HEK293 (cell line): Measurements from ENCODE around the gene BEND4.

ENCODE experiments used
- IKZF3 ChIP-seq: fragments of 450-650 bp; IDR thresholded peaks from 2 replicates; pipeline ENCODE4 v1.5.0; 2018; ENCODE audit warnings: missing biosample characterization, mild to moderate bottlenecking, missing genetic modification characterization, moderate library complexity
- KLF8 ChIP-seq: fragments of 450-650 bp; formaldehyde crosslinking; IDR thresholded peaks from 2 replicates; pipeline ENCODE4 v1.5.1; 2016; ENCODE audit warnings: missing biosample characterization, missing genetic modification characterization
- SCRT1 ChIP-seq: fragments of 450-650 bp; formaldehyde crosslinking; IDR thresholded peaks from 2 replicates; pipeline ENCODE4 v1.5.1; 2016; ENCODE audit warnings: missing biosample characterization, missing genetic modification characterization, borderline replicate concordance
- YY2 ChIP-seq: fragments of 450-650 bp; formaldehyde crosslinking; IDR thresholded peaks from 2 replicates; pipeline ENCODE4 v1.5.1; 2016; ENCODE audit warnings: missing biosample characterization, missing genetic modification characterization
- ZBTB21 ChIP-seq: fragments of 450-650 bp; formaldehyde crosslinking; IDR thresholded peaks from 2 replicates; pipeline ENCODE4 v1.5.1; 2017; ENCODE audit warnings: missing biosample characterization, missing genetic modification characterization
- ZFHX2 ChIP-seq: fragments of 450-650 bp; formaldehyde crosslinking; conservative IDR thresholded peaks from 2 replicates; pipeline ENCODE4 v1.5.1; 2016; ENCODE audit warnings: missing biosample characterization, missing genetic modification characterization
- ZFP37 ChIP-seq: fragments of 450-650 bp; formaldehyde crosslinking; IDR thresholded peaks from 2 replicates; pipeline ENCODE4 v1.5.1; 2016; ENCODE audit warnings: missing biosample characterization, missing genetic modification characterization
- ZIC2 ChIP-seq: fragments of 450-650 bp; formaldehyde crosslinking; IDR thresholded peaks from 2 replicates; pipeline ENCODE4 v1.5.1; 2016; ENCODE audit warnings: missing biosample characterization, missing genetic modification characterization
- ZNF114 ChIP-seq: fragments of 450-650 bp; formaldehyde crosslinking; IDR thresholded peaks from 2 replicates; pipeline ENCODE4 v1.5.0; 2017; ENCODE audit warnings: missing biosample characterization, missing genetic modification characterization
- ZNF174 ChIP-seq: fragments of 450-650 bp; formaldehyde crosslinking; IDR thresholded peaks from 2 replicates; pipeline ENCODE4 v1.5.0; 2017; ENCODE audit warnings: missing biosample characterization, mild to moderate bottlenecking, missing genetic modification characterization
- ZNF239 ChIP-seq: fragments of 450-650 bp; formaldehyde crosslinking; IDR thresholded peaks from 2 replicates; pipeline ENCODE4 v1.5.1; 2016; ENCODE audit warnings: missing biosample characterization, missing genetic modification characterization
- ZNF266 ChIP-seq: fragments of 450-650 bp; formaldehyde crosslinking; IDR thresholded peaks from 2 replicates; pipeline ENCODE4 v1.5.1; 2016; ENCODE audit warnings: missing biosample characterization, missing genetic modification characterization, low read depth
- ZNF366 ChIP-seq: fragments of 450-650 bp; formaldehyde crosslinking; conservative IDR thresholded peaks from 2 replicates; pipeline ENCODE4 v1.5.1; 2016; ENCODE audit warnings: missing biosample characterization, missing genetic modification characterization
- ZNF391 ChIP-seq: fragments of 450-650 bp; formaldehyde crosslinking; IDR thresholded peaks from 2 replicates; pipeline ENCODE4 v1.5.1; 2016; ENCODE audit warnings: low read depth, missing biosample characterization, missing genetic modification characterization, borderline replicate concordance
- ZNF433 ChIP-seq: fragments of 450-650 bp; formaldehyde crosslinking; IDR thresholded peaks from 2 replicates; pipeline ENCODE4 v1.5.1; 2016; ENCODE audit warnings: missing biosample characterization, missing genetic modification characterization, low read depth
- ZNF48 ChIP-seq: fragments of 450-650 bp; formaldehyde crosslinking; IDR thresholded peaks from 2 replicates; pipeline ENCODE4 v1.5.1; 2016; ENCODE audit warnings: missing biosample characterization, missing genetic modification characterization
- ZNF514 ChIP-seq: fragments of 450-650 bp; formaldehyde crosslinking; IDR thresholded peaks from 2 replicates; pipeline ENCODE4 v1.5.1; 2016; ENCODE audit warnings: missing biosample characterization, missing genetic modification characterization
- ZNF530 ChIP-seq: fragments of 450-650 bp; formaldehyde crosslinking; IDR thresholded peaks from 2 replicates; pipeline ENCODE4 v1.5.1; 2016; ENCODE audit warnings: low read depth, missing biosample characterization, missing genetic modification characterization
- ZNF596 ChIP-seq: fragments of 450-650 bp; IDR thresholded peaks from 2 replicates; pipeline ENCODE4 v1.5.0; 2018; ENCODE audit warnings: missing biosample characterization, mild to moderate bottlenecking, missing genetic modification characterization, moderate library complexity
- ZNF600 ChIP-seq: fragments of 450-650 bp; formaldehyde crosslinking; IDR thresholded peaks from 2 replicates; pipeline ENCODE4 v1.5.1; 2016; ENCODE audit warnings: missing biosample characterization, missing genetic modification characterization
- ZNF610 ChIP-seq: fragments of 450-650 bp; formaldehyde crosslinking; IDR thresholded peaks from 2 replicates; pipeline ENCODE4 v1.5.1; 2016; ENCODE audit warnings: missing biosample characterization, missing genetic modification characterization, borderline replicate concordance
- ZNF623 ChIP-seq: fragments of 450-650 bp; formaldehyde crosslinking; IDR thresholded peaks from 2 replicates; pipeline ENCODE4 v1.5.1; 2016; ENCODE audit warnings: missing biosample characterization, missing genetic modification characterization
- ZNF660 ChIP-seq: fragments of 450-650 bp; IDR thresholded peaks from 2 replicates; pipeline ENCODE4 v1.5.1; 2018; ENCODE audit warnings: missing biosample characterization, mild to moderate bottlenecking, missing genetic modification characterization
- TF ChIP-seq, protein P1 (sequence below): fragments of 450-650 bp; formaldehyde crosslinking; IDR thresholded peaks from 2 replicates; pipeline ENCODE4 v1.5.1; 2017; ENCODE audit warnings: missing biosample characterization, missing genetic modification characterization
- TF ChIP-seq, protein P2 (sequence below): fragments of 450-650 bp; formaldehyde crosslinking; IDR thresholded peaks from 2 replicates; pipeline ENCODE4 v1.5.1; 2016; ENCODE audit warnings: missing biosample characterization, missing genetic modification characterization
- TF ChIP-seq, protein P3 (sequence below): fragments of 450-650 bp; formaldehyde crosslinking; IDR thresholded peaks from 2 replicates; pipeline ENCODE4 v1.5.1; 2017; ENCODE audit warnings: missing biosample characterization, missing genetic modification characterization
- TF ChIP-seq, protein P4 (sequence below): sonication (generic); formaldehyde crosslinking; IDR thresholded peaks from 2 replicates; pipeline ENCODE4 v1.8.1; 2022; ENCODE audit warnings: mild to moderate bottlenecking, moderate library complexity, missing genetic modification reagents
- TF ChIP-seq, protein P5 (sequence below): fragments of 450-650 bp; formaldehyde crosslinking; IDR thresholded peaks from 2 replicates; pipeline ENCODE4 v1.5.1; 2016; ENCODE audit warnings: missing biosample characterization, missing genetic modification characterization
- TF ChIP-seq, protein P6 (sequence below): fragments of 450-650 bp; formaldehyde crosslinking; IDR thresholded peaks from 2 replicates; pipeline ENCODE4 v1.5.1; 2016; ENCODE audit warnings: missing biosample characterization, missing genetic modification characterization, low read depth
- TF ChIP-seq, protein P7 (sequence below): fragments of 450-650 bp; formaldehyde crosslinking; IDR thresholded peaks from 2 replicates; pipeline ENCODE4 v1.5.1; 2017; ENCODE audit warnings: missing biosample characterization, missing genetic modification characterization

Gene BEND4

DNA sequence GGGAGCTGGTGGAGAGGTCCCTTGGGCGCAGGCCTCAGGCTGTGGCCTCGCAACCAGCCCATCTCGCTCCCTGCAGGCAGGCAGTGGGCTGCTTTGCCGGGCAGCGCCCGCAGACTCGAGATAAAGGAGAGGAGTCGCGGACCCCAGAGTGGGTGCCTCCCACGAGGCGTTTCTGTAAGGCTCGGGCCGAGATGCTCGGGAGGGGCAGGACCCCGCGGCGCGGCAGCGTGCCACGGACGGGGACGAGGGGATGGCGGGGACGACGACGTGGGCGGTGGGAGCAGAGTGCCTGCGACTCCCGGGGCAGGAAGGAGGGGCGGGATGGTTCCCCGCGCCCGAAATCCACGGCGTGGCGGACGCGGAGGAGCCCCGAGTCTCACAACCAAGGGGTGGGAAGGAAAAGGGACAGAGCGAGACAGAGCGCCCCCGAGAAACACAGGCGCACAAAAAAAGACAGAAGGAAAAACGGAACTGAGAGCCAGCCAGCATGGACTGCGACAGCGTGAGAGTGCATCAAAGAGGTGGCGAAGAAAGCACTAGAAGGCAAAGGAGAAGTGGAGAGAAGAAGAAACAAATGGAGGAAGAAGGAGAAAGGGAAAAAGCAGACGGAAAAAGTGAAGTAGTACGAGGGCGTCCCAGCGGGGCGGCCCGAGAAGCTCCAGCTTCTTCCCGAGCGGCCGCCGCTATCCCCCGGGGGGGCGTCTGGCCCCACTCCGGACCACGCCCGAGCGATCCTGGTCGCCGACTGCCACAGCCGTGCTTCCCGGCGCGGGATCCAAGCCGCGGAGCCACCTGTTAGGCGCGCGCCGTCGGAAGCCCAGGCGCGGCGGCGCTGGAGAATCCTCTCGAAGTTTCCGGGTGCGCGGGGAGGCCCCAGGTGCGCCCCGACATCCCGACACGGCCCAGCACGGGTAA is 1.5 kb downstream of the BEND4 start (continued):
- TF ChIP-seq ZNF660 (tag by site-specific recombination) = no peak
- no peak for TF ChIP-seq ZBTB21 (tag by site-specific recombination)
- peak; percentile 63; the same call in 1 of the 2 replicates for TF ChIP-seq SCRT1 (tag by site-specific recombination)
- no peak for TF ChIP-seq ZNF610 (tag by site-specific recombination)
- peak; percentile 40 for TF ChIP-seq ZIC2 (tag by site-specific recombination)
- TF ChIP-seq ZFP37 (tag by site-specific recombination) = no peak
- TF ChIP-seq ZNF174 (tag by site-specific recombination) = no peak
- TF ChIP-seq, protein P1, sequence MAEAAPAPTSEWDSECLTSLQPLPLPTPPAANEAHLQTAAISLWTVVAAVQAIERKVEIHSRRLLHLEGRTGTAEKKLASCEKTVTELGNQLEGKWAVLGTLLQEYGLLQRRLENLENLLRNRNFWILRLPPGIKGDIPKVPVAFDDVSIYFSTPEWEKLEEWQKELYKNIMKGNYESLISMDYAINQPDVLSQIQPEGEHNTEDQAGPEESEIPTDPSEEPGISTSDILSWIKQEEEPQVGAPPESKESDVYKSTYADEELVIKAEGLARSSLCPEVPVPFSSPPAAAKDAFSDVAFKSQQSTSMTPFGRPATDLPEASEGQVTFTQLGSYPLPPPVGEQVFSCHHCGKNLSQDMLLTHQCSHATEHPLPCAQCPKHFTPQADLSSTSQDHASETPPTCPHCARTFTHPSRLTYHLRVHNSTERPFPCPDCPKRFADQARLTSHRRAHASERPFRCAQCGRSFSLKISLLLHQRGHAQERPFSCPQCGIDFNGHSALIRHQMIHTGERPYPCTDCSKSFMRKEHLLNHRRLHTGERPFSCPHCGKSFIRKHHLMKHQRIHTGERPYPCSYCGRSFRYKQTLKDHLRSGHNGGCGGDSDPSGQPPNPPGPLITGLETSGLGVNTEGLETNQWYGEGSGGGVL = peak; percentile 25; the same call in 1 of the 2 replicates
- TF ChIP-seq, protein P2, sequence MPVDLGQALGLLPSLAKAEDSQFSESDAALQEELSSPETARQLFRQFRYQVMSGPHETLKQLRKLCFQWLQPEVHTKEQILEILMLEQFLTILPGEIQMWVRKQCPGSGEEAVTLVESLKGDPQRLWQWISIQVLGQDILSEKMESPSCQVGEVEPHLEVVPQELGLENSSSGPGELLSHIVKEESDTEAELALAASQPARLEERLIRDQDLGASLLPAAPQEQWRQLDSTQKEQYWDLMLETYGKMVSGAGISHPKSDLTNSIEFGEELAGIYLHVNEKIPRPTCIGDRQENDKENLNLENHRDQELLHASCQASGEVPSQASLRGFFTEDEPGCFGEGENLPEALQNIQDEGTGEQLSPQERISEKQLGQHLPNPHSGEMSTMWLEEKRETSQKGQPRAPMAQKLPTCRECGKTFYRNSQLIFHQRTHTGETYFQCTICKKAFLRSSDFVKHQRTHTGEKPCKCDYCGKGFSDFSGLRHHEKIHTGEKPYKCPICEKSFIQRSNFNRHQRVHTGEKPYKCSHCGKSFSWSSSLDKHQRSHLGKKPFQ (tag by site-specific recombination) = no peak
- no peak for TF ChIP-seq ZNF433 (tag by site-specific recombination)
- TF ChIP-seq, protein P3, sequence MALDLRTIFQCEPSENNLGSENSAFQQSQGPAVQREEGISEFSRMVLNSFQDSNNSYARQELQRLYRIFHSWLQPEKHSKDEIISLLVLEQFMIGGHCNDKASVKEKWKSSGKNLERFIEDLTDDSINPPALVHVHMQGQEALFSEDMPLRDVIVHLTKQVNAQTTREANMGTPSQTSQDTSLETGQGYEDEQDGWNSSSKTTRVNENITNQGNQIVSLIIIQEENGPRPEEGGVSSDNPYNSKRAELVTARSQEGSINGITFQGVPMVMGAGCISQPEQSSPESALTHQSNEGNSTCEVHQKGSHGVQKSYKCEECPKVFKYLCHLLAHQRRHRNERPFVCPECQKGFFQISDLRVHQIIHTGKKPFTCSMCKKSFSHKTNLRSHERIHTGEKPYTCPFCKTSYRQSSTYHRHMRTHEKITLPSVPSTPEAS (tag by site-specific recombination) = no peak
- no peak for TF ChIP-seq ZNF391 (tag by site-specific recombination)
- peak; percentile 83 for TF ChIP-seq ZNF366 (tag by site-specific recombination)
- TF ChIP-seq ZNF514 (tag by site-specific recombination) = no peak
- no peak for TF ChIP-seq ZNF623
- 0 out of 2 replicates have a peak, but pooled peaks have one; percentile 43 for TF ChIP-seq ZNF600
- no peak for TF ChIP-seq ZNF48
- no peak for TF ChIP-seq ZNF266 (tag by site-specific recombination)
- no peak; the same call in 1 of the 2 replicates for TF ChIP-seq KLF8 (tag by site-specific recombination)
- TF ChIP-seq ZNF596 = no peak
- TF ChIP-seq ZNF530 (tag by site-specific recombination) = no peak
- no peak for TF ChIP-seq ZNF114
- peak; percentile 79 for TF ChIP-seq ZFHX2 (tag by site-specific recombination)
- TF ChIP-seq, protein P4, sequence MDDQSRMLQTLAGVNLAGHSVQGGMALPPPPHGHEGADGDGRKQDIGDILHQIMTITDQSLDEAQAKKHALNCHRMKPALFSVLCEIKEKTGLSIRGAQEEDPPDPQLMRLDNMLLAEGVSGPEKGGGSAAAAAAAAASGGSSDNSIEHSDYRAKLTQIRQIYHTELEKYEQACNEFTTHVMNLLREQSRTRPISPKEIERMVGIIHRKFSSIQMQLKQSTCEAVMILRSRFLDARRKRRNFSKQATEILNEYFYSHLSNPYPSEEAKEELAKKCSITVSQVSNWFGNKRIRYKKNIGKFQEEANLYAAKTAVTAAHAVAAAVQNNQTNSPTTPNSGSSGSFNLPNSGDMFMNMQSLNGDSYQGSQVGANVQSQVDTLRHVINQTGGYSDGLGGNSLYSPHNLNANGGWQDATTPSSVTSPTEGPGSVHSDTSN = peak; percentile 32; the same call in 1 of the 2 replicates
- TF ChIP-seq, protein P5, sequence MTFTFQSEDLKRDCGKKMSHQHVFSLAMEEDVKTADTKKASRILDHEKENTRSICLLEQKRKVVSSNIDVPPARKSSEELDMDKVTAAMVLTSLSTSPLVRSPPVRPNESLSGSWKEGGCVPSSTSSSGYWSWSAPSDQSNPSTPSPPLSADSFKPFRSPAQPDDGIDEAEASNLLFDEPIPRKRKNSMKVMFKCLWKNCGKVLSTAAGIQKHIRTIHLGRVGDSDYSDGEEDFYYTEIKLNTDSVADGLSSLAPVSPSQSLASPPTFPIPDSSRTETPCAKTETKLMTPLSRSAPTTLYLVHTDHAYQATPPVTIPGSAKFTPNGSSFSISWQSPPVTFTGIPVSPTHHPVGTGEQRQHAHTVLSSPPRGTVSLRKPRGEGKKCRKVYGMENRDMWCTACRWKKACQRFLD (tag by site-specific recombination) = no peak
- TF ChIP-seq IKZF3 = 0 out of 2 replicates have a peak, but pooled peaks have one; percentile 24
- TF ChIP-seq, protein P6, sequence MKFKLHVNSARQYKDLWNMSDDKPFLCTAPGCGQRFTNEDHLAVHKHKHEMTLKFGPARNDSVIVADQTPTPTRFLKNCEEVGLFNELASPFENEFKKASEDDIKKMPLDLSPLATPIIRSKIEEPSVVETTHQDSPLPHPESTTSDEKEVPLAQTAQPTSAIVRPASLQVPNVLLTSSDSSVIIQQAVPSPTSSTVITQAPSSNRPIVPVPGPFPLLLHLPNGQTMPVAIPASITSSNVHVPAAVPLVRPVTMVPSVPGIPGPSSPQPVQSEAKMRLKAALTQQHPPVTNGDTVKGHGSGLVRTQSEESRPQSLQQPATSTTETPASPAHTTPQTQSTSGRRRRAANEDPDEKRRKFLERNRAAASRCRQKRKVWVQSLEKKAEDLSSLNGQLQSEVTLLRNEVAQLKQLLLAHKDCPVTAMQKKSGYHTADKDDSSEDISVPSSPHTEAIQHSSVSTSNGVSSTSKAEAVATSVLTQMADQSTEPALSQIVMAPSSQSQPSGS (tag by site-specific recombination) = no peak
- TF ChIP-seq YY2 = no peak
- no peak for TF ChIP-seq ZNF239
- TF ChIP-seq, protein P7, sequence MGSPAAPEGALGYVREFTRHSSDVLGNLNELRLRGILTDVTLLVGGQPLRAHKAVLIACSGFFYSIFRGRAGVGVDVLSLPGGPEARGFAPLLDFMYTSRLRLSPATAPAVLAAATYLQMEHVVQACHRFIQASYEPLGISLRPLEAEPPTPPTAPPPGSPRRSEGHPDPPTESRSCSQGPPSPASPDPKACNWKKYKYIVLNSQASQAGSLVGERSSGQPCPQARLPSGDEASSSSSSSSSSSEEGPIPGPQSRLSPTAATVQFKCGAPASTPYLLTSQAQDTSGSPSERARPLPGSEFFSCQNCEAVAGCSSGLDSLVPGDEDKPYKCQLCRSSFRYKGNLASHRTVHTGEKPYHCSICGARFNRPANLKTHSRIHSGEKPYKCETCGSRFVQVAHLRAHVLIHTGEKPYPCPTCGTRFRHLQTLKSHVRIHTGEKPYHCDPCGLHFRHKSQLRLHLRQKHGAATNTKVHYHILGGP (tag by site-specific recombination) = no peak
